LNCaP clone FGC (cell line): ENCODE results near the gene RMND5B.

ENCODE experiments used
- DNase-seq: peaks from one replicate; pipeline ENCODE4 v3.0.0-alpha.2; 2011; ENCODE audit warnings: low read depth
- H3K4me3 ChIP-seq: 2 replicates; pipeline ENCODE4 v1.5.1; 2011; ENCODE audit warnings: mild to moderate bottlenecking, low read depth, low read length, control low read depth
- CTCF ChIP-seq: IDR thresholded peaks from 2 replicates; pipeline ENCODE4 v1.5.1; 2012; ENCODE audit warnings: mild to moderate bottlenecking; ENCODE audit not compliant: control insufficient read depth, insufficient read depth; ENCODE audit errors: extremely low read depth

The RMND5B gene

GRCh38 chr5:178149199-178149932 is 18.6 kb downstream of the RMND5B start:
- H3K4me3 ChIP-seq: no peak overlapping the region
- no peak for TF ChIP-seq CTCF
- no peak for DNase-seq

- TF ChIP-seq CTCF: 0 out of 2 replicates have a peak, but pooled peaks have one; percentile 1
- no peak overlapping the region for H3K4me3 ChIP-seq
- DNase-seq: no peak
These were observed 20.3 kb downstream of the RMND5B start for GRCh38 chr5:178150977-178151734.

- peak overlapping the region; percentile 98 for H3K4me3 ChIP-seq
- no peak for TF ChIP-seq CTCF
- DNase-seq: no peak
These were observed 22.0 kb downstream of the RMND5B start for GRCh38 chr5:178152491-178153444.

- peak; percentile 96 for DNase-seq
- TF ChIP-seq CTCF: no peak
- peak within 1 kb of the TSS; percentile 98 for H3K4me3 ChIP-seq
These were observed 22.9 kb downstream of the RMND5B start, which contains the start of gene NHP2 for GRCh38 chr5:178153530-178154340. TSS of gene NHP2 (minus strand) at chr5:178153885. CDS start at chr5:178153817, 68 bp downstream.

- H3K4me3 ChIP-seq: no peak overlapping the region
- no peak for DNase-seq
- TF ChIP-seq CTCF: no peak
These were observed 24.3 kb downstream of the RMND5B start for GRCh38 chr5:178155065-178155464.

GRCh38 chr5:178160176-178160575 is 29.4 kb downstream of the RMND5B start:
- H3K4me3 ChIP-seq: no peak overlapping the region
- no peak for TF ChIP-seq CTCF
- DNase-seq: no peak
